Esophagus squamous epithelium (tissue), 4 donors: ENCODE results near the gene NDUFV1.
"Not testable (repeated sequence)": the region's sequence is repeated elsewhere in the genome, so short reads cannot be mapped to it uniquely, and the experiment has no call there.

Experiments used
- CTCF ChIP-seq, 6 experiments: fragments of 450-650 bp in 4 of 6; fragments of 200-600 bp in 2 of 6; sonication (generic) in 2 of 6; IDR thresholded peaks; one replicate each; pipeline ENCODE4 v1.5.1; 2016 to 2019; ENCODE audit warnings: antibody characterized with exemption in 6 of 6, mild to moderate bottlenecking in 4 of 6, moderate library complexity in 4 of 6
- POLR2A ChIP-seq, 4 donors: fragments of 450-650 bp; IDR thresholded peaks; one replicate each; pipeline ENCODE4 v1.6.1; 2017; ENCODE audit warnings: antibody characterized with exemption in 4 of 4, mild to moderate bottlenecking in 4 of 4, moderate library complexity in 3 of 4

- TF ChIP-seq CTCF, POLR2A (IDR thresholded peaks at IDR 0.05): not testable (repeated sequence)
These were observed 17.8 kb upstream of the NDUFV1 start for GRCh38 chr11:67588899-67589415.
